CD8-positive, alpha-beta memory T cell (primary cell): ENCODE data around the gene BAK1. TPM values are rescaled to one million over a fixed set of nuclear protein-coding genes. Genes with fewer than 3 reads are reported as not detected.
A peak's percentile ranks its signal among the peaks of the same experiment; 100 is the strongest.

Experiments used
- CTCF ChIA-PET: fragments of 350-600 bp; sonication (Branson Sonifier 250); formaldehyde crosslinking; loops from one replicate; lab custom pipeline; 2021; ENCODE audit warnings: antibody characterized with exemption; lab: Charles Lee
- POLR2A ChIA-PET: fragments of 350-600 bp; sonication (Branson Sonifier 250); formaldehyde crosslinking; loops from one replicate; lab custom pipeline; 2021; ENCODE audit warnings: antibody characterized with exemption; lab: Charles Lee
- DNase-seq, 5 donors: peaks; one replicate each; pipeline versions ENCODE4 v3.0.0 to v3.0.0-alpha.2; 2020 to 2022; ENCODE audit warnings: mixed read lengths in 1 of 5
- H3K27ac ChIP-seq: one replicate; pipeline ENCODE4 v1.7.0; 2013; ENCODE audit warnings: low read depth, mild to moderate bottlenecking, low read length, moderate library complexity
- H3K27me3 ChIP-seq: 2 replicates; pipeline ENCODE4 v1.7.0; 2013; ENCODE audit warnings: low read length, mild to moderate bottlenecking; ENCODE audit not compliant: insufficient read depth, poor library complexity, severe bottlenecking
- H3K36me3 ChIP-seq: 2 replicates; pipeline ENCODE4 v1.7.0; 2013; ENCODE audit warnings: mild to moderate bottlenecking, low read length, moderate library complexity; ENCODE audit not compliant: insufficient read depth
- H3K4me1 ChIP-seq: 2 replicates; pipeline ENCODE4 v1.7.0; 2013; ENCODE audit warnings: mild to moderate bottlenecking, low read length, moderate library complexity; ENCODE audit not compliant: insufficient read depth
- H3K4me3 ChIP-seq: 2 replicates; pipeline ENCODE4 v1.7.0; 2013; ENCODE audit warnings: mild to moderate bottlenecking, low read length
- H3K9me3 ChIP-seq: 2 replicates; pipeline ENCODE4 v1.7.0; 2013; ENCODE audit warnings: mild to moderate bottlenecking, low read length
- H3K27ac Mint-ChIP-seq, 8 donors: one replicate each; pipeline ENCODE4 v1.8.0; 2020 to 2021; ENCODE audit warnings: mixed read lengths in 8 of 8, mild to moderate bottlenecking in 6 of 8, inconsistent platforms in 3 of 8, moderate library complexity in 3 of 8
- H3K27me3 Mint-ChIP-seq, 2 donors: one replicate each; pipeline ENCODE4 v1.8.0; 2020 to 2021; ENCODE audit warnings: mixed read lengths in 2 of 2, mild to moderate bottlenecking in 1 of 2, moderate library complexity in 1 of 2
- H3K36me3 Mint-ChIP-seq, 3 donors: one replicate each; pipeline ENCODE4 v1.8.0; 2020 to 2021; ENCODE audit warnings: mixed read lengths in 3 of 3, inconsistent platforms in 1 of 3, mild to moderate bottlenecking in 1 of 3
- H3K4me1 Mint-ChIP-seq, 3 donors: one replicate each; pipeline ENCODE4 v1.8.0; 2020 to 2021; ENCODE audit warnings: mixed read lengths in 3 of 3, inconsistent platforms in 1 of 3, mild to moderate bottlenecking in 1 of 3
- H3K4me3 Mint-ChIP-seq, 7 donors: one replicate each; pipeline ENCODE4 v1.8.0; 2020 to 2021; ENCODE audit warnings: mixed read lengths in 7 of 7, mild to moderate bottlenecking in 6 of 7, moderate library complexity in 4 of 7, inconsistent platforms in 2 of 7
- H3K9me3 Mint-ChIP-seq, 5 donors: one replicate each; pipeline ENCODE4 v1.8.0; 2020 to 2022; ENCODE audit warnings: mixed read lengths in 5 of 5, mild to moderate bottlenecking in 3 of 5, moderate library complexity in 2 of 5, inconsistent platforms in 1 of 5
- polyA plus RNA-seq: library from polyadenylated mRNA; unstranded; fragments of 300-500 nt; fragmentation: Illumina TruSeq; gene quantifications from one replicate; pipeline ENCODE4 v1.2.3, GENCODE V29; 2021
- total RNA-seq, 2 experiments: library from RNA; stranded (reverse); gene quantifications; one replicate each; pipeline ENCODE4 v1.2.3, GENCODE V29; 2021

The BAK1 gene
- total and polyA plus RNA-seq, 3 experiments from 2014 or later, result 43.4 to 50.1 (median 48.5) TPM

- Histone ChIP-seq H3K36me3 (no peaks in the 10 kb centered on the region), H3K4me1 (peaks cover 9% of the 10 kb centered on the region), H3K27me3 (no peaks in the 10 kb centered on the region), H3K9me3 (no peaks in the 10 kb centered on the region), H3K4me3 (no peak overlapping the region), H3K27ac (no peak overlapping the region)
- H3K4me1 Mint-ChIP-seq, result peaks cover 14 to 20% (median 20%) of the 10 kb centered on the region in 3 donors
- ChIA-PET POLR2A (no interaction called here), CTCF (interaction anchor here (1.3 kb wide), 1 partner anchor 10 kb away, joined by 3 read pairs; no protein-coding TSS in a partner anchor)
- peak overlapping the region in 1 of 7 donors; percentile 37 for H3K4me3 Mint-ChIP-seq
- no peaks in the 10 kb centered on the region for H3K9me3 Mint-ChIP-seq
- no peaks in the 10 kb centered on the region for H3K36me3 Mint-ChIP-seq
- no peak overlapping the region for H3K27ac Mint-ChIP-seq
- peaks cover 0 to 10% of the 10 kb centered on the region in 2 donors for H3K27me3 Mint-ChIP-seq
- DNase-seq, result no peak
Measured at GRCh38 chr6:33613795-33614168, 33.7 kb upstream of the BAK1 start.

DNA sequence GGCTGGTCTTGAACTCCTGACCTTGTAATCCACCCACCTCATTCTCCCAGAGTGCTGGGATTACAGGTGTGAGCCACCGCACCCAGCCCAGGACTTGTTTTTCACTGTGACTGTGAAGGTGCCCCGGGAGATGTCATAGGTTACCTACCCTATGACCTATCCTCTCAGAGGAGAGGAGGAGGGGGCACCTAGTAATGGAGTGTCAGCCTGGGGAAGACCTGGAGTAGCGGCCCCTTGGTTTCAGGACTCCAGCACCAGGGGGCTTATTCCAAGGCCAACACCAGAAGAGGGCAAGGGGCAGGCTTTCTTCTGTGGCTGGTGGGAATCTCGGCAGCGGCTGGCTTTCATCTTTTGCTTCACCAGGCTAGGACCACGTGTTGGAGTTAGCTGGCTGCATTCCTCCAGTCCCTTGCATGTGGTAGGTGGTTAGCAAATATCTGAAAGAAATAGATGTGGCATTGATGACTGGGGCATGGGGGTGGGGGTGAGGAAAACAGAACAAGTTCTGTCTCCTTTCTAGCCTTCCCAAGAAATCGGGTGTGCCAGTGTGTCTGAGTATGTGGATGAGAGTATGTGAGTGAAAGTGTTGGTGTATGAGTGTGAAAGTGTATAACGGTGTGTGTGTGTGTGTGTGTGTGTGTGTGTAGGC lies 33.2 kb upstream of the BAK1 start:
- CTCF ChIA-PET, result no interaction called here

GRCh38 chr6:33610779-33611732 lies 31.0 kb upstream of the BAK1 start:
- Histone ChIP-seq H3K4me1 (no peaks in the 10 kb centered on the region), H3K27me3 (no peaks in the 10 kb centered on the region), H3K27ac (no peak overlapping the region), H3K36me3 (no peaks in the 10 kb centered on the region), H3K4me3 (no peak overlapping the region), H3K9me3 (no peaks in the 10 kb centered on the region)
- Mint-ChIP-seq H3K36me3 (no peaks in the 10 kb centered on the region), H3K27me3 (peaks cover 0 to 10% of the 10 kb centered on the region in 2 donors), H3K27ac (peak overlapping the region in 1 of 8 donors; percentile 56), H3K4me1 (peaks cover 0 to 5% (median 2%) of the 10 kb centered on the region in 3 donors), H3K9me3 (no peaks in the 10 kb centered on the region), H3K4me3 (no peak overlapping the region)
- POLR2A ChIA-PET, result no interaction called here
- CTCF ChIA-PET, result no interaction called here
- DNase-seq, result no peak

More for the DNA sequence above, 33.2 kb upstream of the BAK1 start:
- H3K9me3 ChIP-seq, result no peaks in the 10 kb centered on the region
- no peaks in the 10 kb centered on the region for H3K36me3 ChIP-seq
- no peaks in the 10 kb centered on the region for H3K36me3 Mint-ChIP-seq
- H3K27ac Mint-ChIP-seq, result peak overlapping the region in 3 of 8 donors; percentile 73 to 85 (median 82)
- peaks cover 8% of the 10 kb centered on the region for H3K4me1 ChIP-seq
- no peaks in the 10 kb centered on the region for H3K9me3 Mint-ChIP-seq
- POLR2A ChIA-PET, result no interaction called here
- DNase-seq, result no peak
- peaks cover 0 to 10% of the 10 kb centered on the region in 2 donors for H3K27me3 Mint-ChIP-seq
- peaks cover 12 to 18% (median 17%) of the 10 kb centered on the region in 3 donors for H3K4me1 Mint-ChIP-seq
- H3K27ac ChIP-seq, result no peak overlapping the region
- H3K4me3 ChIP-seq, result no peak overlapping the region
- H3K27me3 ChIP-seq, result no peaks in the 10 kb centered on the region
- H3K4me3 Mint-ChIP-seq, result no peak overlapping the region

DNA sequence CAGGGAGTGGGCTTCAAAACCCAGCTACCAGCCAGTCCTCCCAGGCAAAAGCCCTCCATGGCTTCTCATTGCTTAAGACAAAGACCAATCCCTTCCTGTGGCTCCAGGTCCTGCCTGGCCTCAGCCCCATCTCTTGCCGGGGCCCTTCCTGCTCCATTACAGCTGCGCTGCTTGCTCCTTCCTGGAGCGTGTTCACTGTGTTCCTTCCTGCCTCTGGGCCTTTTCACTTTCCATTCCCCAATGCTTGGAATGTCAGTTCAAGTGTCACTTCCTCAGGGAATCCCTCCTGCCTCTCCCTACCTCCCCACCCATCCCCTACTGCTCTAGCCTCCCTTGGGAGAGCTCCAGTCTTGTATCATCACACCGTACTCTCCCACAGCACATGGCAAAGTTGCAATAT lies 30.0 kb upstream of the BAK1 start:
- H3K27me3 Mint-ChIP-seq, result peaks cover 1 to 10% of the 10 kb centered on the region in 2 donors
- peaks cover 0 to 4% (median 2%) of the 10 kb centered on the region in 3 donors for H3K4me1 Mint-ChIP-seq
- H3K27ac Mint-ChIP-seq, result peak overlapping the region in 1 of 8 donors; percentile 42
- Histone ChIP-seq H3K9me3 (no peaks in the 10 kb centered on the region), H3K36me3 (no peaks in the 10 kb centered on the region), H3K4me3 (no peak overlapping the region), H3K27ac (no peak overlapping the region), H3K27me3 (no peaks in the 10 kb centered on the region), H3K4me1 (no peaks in the 10 kb centered on the region)
- CTCF ChIA-PET, result no interaction called here
- POLR2A ChIA-PET, result no interaction called here
- H3K9me3 Mint-ChIP-seq, result peaks cover 0 to 2% (median under 1%) of the 10 kb centered on the region in 5 donors
- no peak overlapping the region for H3K4me3 Mint-ChIP-seq
- DNase-seq, result no peak
- peaks cover 0 to 3% (median 0%) of the 10 kb centered on the region in 3 donors for H3K36me3 Mint-ChIP-seq

DNA sequence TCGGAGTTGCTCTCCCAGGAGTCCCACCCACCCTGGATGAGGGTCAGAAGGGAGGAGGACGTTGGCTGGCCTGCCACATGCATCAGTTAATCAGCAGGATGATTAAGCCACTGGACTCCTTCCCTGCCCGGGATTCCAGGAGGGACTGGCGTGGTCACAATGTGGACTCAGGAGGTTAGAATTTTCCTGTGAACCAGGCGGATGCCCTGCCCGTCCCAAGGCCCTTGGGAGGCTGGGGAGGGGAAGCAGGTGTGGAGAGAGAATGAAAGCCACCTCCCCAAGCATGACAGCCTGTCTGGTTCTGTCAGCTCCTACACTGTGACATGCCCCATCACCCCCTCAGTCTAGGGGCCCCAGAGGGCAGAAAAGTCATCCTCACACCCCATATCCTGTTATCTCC lies 29.5 kb upstream of the BAK1 start:
- Mint-ChIP-seq H3K36me3 (peaks cover 0 to 7% (median 0%) of the 10 kb centered on the region in 3 donors), H3K4me1 (peaks cover 0 to 4% (median 2%) of the 10 kb centered on the region in 3 donors), H3K9me3 (peaks cover 0 to 5% (median 4%) of the 10 kb centered on the region in 5 donors), H3K4me3 (no peak overlapping the region), H3K27ac (no peak overlapping the region), H3K27me3 (peaks cover 1 to 10% of the 10 kb centered on the region in 2 donors)
- POLR2A ChIA-PET, result no interaction called here
- CTCF ChIA-PET, result no interaction called here
- Histone ChIP-seq H3K9me3 (no peaks in the 10 kb centered on the region), H3K4me1 (no peaks in the 10 kb centered on the region), H3K4me3 (no peak overlapping the region), H3K27ac (no peak overlapping the region), H3K27me3 (no peaks in the 10 kb centered on the region), H3K36me3 (no peaks in the 10 kb centered on the region)
- DNase-seq, result no peak

- Histone ChIP-seq H3K27ac (no peak overlapping the region), H3K9me3 (no peaks in the 10 kb centered on the region), H3K4me3 (no peak overlapping the region), H3K4me1 (no peaks in the 10 kb centered on the region), H3K36me3 (no peaks in the 10 kb centered on the region), H3K27me3 (no peaks in the 10 kb centered on the region)
- Mint-ChIP-seq H3K9me3 (peaks cover 0 to 5% (median 4%) of the 10 kb centered on the region in 5 donors), H3K4me1 (peaks cover 0 to 4% (median 2%) of the 10 kb centered on the region in 3 donors), H3K36me3 (peaks cover 0 to 7% (median 0%) of the 10 kb centered on the region in 3 donors), H3K27ac (peak overlapping the region in 1 of 8 donors; percentile 5), H3K4me3 (no peak overlapping the region), H3K27me3 (peaks cover 1 to 10% of the 10 kb centered on the region in 2 donors)
- no peak for DNase-seq
- ChIA-PET CTCF (no interaction called here), POLR2A (no interaction called here)
Measured at GRCh38 chr6:33609019-33609418, 28.9 kb upstream of the BAK1 start.

- no peaks in the 10 kb centered on the region for H3K4me1 Mint-ChIP-seq
- H3K27ac ChIP-seq, result no peak overlapping the region
- no peaks in the 10 kb centered on the region for H3K4me1 ChIP-seq
- H3K27ac Mint-ChIP-seq, result no peak overlapping the region
- no peak overlapping the region for H3K4me3 ChIP-seq
- no peaks in the 10 kb centered on the region for H3K27me3 ChIP-seq
- no peaks in the 10 kb centered on the region for H3K36me3 ChIP-seq
- peaks cover 3 to 13% of the 10 kb centered on the region in 2 donors for H3K27me3 Mint-ChIP-seq
- no peaks in the 10 kb centered on the region for H3K9me3 ChIP-seq
- ChIA-PET POLR2A (no interaction called here), CTCF (interaction anchor here (0.9 to 1.8 kb wide), 6 partner anchors 13 to 43 kb away, joined by 3 to 6 read pairs (median 4); partner anchors contain the start of gene BAK1)
- H3K9me3 Mint-ChIP-seq, result peaks cover 0 to 5% (median 4%) of the 10 kb centered on the region in 5 donors
- no peak for DNase-seq
- H3K36me3 Mint-ChIP-seq, result peaks cover 0 to 12% (median 0%) of the 10 kb centered on the region in 3 donors
- H3K4me3 Mint-ChIP-seq, result no peak overlapping the region
Measured at GRCh38 chr6:33607784-33608161, 27.7 kb upstream of the BAK1 start.
